HG02973 (cell line): Measurements from ENCODE around the gene IDH2.

Experiments used
- ATAC-seq: cut with Tn5 transposase; IDR thresholded peaks from one replicate; pipeline ENCODE4 v1.9.1; 2021; ENCODE audit warnings: moderate library complexity; ENCODE audit not compliant: unreplicated experiment

IDH2 gene

DNA sequence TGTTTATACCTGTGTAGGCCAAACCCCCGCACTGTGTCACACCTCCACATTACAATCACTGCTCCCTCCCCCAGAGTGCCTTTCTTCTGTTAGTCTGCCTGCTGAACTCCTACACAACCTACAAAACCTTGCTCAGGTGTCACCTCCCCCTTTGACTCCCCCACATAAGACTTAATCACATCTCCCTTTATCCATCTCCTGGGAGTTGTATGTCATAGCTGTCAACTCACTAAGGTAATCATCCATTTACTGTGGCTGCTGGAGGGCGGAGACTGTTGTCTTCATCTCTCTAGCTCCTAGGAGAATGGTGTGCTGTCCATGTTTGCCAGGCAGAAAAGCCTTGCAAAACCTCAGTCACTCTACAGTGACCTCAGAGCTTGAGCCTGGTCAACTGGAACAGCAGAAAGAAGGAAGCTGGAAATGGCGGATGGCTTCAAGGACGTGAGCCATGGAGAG, 57.3 kb downstream of the IDH2 start:
- ATAC-seq = no peak

GRCh38 chr15:90044191-90044590, 58.1 kb downstream of the IDH2 start:
- no peak for ATAC-seq

DNA sequence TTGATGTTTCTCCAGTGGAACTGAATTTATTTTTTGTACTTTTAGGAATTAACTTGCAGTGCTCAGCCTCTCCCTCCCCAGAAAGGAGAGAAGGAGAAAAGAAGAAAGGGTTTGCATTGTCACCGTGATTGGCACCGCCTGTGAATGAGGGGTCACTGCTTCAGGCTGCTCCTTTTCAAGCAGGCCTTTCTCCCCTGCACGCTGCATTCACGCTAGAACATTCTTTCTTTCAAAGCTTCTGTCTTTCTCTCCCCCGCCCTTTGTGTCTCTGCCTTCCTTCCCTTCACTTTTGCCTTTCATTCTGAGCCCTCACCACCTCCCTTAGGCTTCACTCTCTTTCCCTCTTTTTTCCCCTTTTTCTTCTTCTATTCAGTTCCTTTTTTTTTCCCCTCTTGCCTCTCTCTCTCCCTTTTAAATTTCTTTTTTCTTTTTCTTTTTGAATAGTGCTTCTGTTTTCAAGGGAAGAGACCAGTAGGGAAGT, 58.7 kb downstream of the IDH2 start:
- no peak for ATAC-seq

DNA sequence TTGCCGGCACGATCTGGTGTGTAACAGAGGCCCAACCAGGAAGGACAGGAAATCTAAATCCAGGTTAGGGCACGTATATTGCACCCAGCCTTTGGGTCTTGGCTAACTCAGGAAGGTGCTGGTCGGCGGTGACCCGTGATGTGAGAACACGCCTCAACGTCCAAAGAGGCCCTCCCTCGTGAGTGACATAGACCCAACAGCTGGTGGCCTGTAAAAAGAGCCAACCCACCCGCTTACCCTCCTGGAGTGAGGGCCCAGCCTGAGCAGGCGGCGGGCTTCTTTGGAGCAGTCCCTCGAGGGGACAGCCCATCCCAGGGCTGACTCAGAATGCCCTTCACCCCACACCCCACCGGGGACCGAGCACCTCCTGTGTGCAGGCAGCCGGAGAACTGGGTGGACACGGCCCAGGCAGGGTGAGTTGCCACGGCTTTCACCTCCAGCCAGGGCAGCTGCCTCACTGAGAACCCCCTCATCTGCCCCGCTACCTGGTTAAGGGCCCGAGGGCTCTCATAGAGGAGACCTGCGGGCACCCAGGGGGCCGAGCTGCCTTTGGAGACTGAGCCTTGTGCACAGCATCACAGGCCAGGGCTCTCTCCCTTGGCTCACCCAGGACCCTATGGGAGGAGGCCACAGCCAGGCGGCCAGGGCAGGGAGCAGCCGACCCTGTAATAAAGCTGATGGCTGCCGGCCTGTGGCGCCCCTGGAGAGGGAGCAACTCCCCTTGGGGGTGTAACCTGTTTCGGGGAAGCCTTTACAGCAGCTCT, 59.3 kb downstream of the IDH2 start:
- no peak for ATAC-seq

DNA sequence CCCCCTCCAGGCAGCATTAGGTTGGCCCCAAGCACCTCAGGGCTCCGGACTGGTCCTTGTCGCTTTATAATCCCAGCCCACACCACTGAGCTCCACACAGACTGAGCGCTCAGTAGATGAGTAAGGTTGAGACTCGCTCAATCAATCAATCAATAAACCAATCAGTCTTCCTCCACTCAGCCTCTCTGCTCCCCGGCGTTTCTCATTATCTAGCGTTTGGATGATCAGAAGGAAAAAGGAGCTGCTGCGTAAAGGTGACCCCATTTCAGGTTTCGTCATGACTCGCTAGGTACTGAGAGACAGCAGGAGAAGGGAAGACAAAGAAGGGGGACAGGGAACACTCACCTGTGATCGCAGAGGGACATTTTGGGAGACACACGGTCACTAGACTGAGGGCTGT, 59.9 kb downstream of the IDH2 start:
- no peak for ATAC-seq

- no peak for ATAC-seq
Observed at GRCh38 chr15:90040618-90041017, 61.6 kb downstream of the IDH2 start.

GRCh38 chr15:90039996-90040395, 62.3 kb downstream of the IDH2 start:
- no peak for ATAC-seq

GRCh38 chr15:90038632-90039095, 63.6 kb downstream of the IDH2 start:
- ATAC-seq = no peak

DNA sequence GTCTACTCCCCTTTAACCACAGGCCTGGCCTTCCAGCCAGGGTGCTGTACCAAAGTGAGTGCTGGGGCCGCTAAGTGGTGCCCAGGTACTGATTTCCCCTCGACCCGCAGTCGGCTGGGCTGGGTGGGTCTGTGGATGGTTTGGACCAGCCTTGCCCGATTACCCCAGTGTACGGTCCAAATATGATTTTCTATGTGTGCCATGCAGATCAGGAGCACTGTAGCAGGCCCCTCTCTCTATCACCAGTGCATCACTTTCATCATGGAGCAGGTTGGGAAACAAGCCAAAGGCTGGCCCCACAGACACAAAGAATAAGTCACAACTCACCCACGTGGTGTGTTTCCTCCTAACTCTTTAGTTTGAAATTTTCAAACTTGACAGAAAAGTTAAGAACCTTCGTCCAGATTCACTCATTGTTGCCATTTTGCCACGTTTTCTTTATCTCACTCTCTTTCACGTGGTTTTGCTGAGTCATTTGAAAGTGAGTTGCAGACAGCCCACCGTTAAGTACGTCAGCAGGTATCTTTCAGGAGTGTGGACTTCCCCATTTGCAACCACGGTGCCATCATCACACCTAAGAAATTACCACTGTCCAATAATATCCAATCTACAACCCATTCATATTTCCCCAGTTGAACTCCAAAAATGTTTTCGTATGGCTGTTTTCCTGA, 64.2 kb downstream of the IDH2 start:
- peak; percentile 70 for ATAC-seq

DNA sequence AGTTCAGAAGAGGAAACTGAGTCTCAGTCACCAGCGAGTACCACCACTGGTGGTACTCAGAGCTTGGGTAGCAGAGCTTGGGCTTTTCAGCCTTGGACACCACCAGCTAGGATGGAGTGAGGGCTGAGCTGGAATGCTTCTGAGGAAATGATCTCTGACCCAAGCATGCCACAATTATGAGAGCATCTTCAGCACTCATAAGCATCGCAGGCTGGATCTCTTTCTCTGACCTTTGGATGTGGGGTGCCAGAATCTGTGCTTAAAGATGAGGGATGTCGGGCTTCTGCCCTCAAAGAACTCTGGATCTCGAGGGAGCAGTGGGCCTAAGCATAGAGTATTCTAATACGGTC, 64.8 kb downstream of the IDH2 start:
- no peak for ATAC-seq

- ATAC-seq = no peak
Observed at GRCh38 chr15:90036806-90037510, 65.3 kb downstream of the IDH2 start.

GRCh38 chr15:90036343-90036742, 65.9 kb downstream of the IDH2 start:
- no peak for ATAC-seq

DNA sequence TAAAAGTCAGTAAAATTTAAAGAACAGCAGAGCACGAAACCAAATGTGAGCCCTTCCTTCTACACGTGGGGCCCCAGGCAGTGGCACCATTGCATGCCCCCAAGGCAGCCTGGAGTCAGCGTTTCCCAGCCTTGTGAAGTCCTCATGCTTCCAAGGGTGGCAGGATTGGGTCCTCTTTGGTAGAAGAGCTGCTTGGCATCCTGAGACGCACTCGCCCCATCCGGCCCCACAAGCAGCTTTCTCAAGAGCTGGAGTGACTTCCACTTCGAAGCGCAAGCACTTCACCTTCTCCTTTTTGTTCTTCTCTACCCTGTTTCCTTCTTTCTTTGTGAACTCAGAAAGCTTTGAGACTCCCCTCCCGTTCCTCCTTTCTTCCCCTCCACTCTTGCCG, 66.4 kb downstream of the IDH2 start:
- ATAC-seq = no peak

GRCh38 chr15:90035095-90035839, 67.0 kb downstream of the IDH2 start:
- ATAC-seq = no peak

- no peak for ATAC-seq
Observed at GRCh38 chr15:90033448-90033847, 68.8 kb downstream of the IDH2 start.
